ENCODE results near the gene SCTR.

SCTR gene

GRCh38 chr2:119525614-119526013, 1.3 kb upstream of the SCTR start:
- no peak for DNase-seq (ENCODE audit: extremely low read depth in 1 of 2, low read depth in 1 of 2)

GRCh38 chr2:119523383-119523951, 816 bp downstream of the SCTR start:
- DNase-seq (ENCODE audit: extremely low read depth in 1 of 2, low read depth in 1 of 2), result no peak

- no peak for DNase-seq (ENCODE audit: extremely low read depth in 1 of 2, low read depth in 1 of 2)
Measured at GRCh38 chr2:119522671-119523070, 1.6 kb downstream of the SCTR start.

GRCh38 chr2:119521433-119522050, 2.7 kb downstream of the SCTR start:
- no peak for DNase-seq (ENCODE audit: extremely low read depth in 1 of 2, low read depth in 1 of 2)

- no peak for DNase-seq (ENCODE audit: extremely low read depth in 1 of 2, low read depth in 1 of 2)
Measured at GRCh38 chr2:119520696-119521432, 3.4 kb downstream of the SCTR start.

- DNase-seq (ENCODE audit: extremely low read depth in 1 of 2, low read depth in 1 of 2), result no peak
Measured at GRCh38 chr2:119519057-119519408, 5.2 kb downstream of the SCTR start.

- DNase-seq (ENCODE audit: extremely low read depth in 1 of 2, low read depth in 1 of 2), result no peak
Measured at GRCh38 chr2:119518401-119519056, 5.8 kb downstream of the SCTR start.

GRCh38 chr2:119517433-119517832, 6.8 kb downstream of the SCTR start:
- peak in 1 of 2 donors; percentile 1 for DNase-seq (ENCODE audit: extremely low read depth in 1 of 2, low read depth in 1 of 2)

- DNase-seq (ENCODE audit: extremely low read depth in 1 of 2, low read depth in 1 of 2), result no peak
Measured at GRCh38 chr2:119516121-119516520, 8.2 kb downstream of the SCTR start.

GRCh38 chr2:119513832-119514231, 10.5 kb downstream of the SCTR start:
- no peak for DNase-seq (ENCODE audit: extremely low read depth in 1 of 2, low read depth in 1 of 2)

GRCh38 chr2:119512946-119513345, 11.3 kb downstream of the SCTR start:
- DNase-seq (ENCODE audit: extremely low read depth in 1 of 2, low read depth in 1 of 2), result no peak

- DNase-seq (ENCODE audit: extremely low read depth in 1 of 2, low read depth in 1 of 2), result no peak
Measured at GRCh38 chr2:119511989-119512388, 12.3 kb downstream of the SCTR start.

GRCh38 chr2:119508756-119509155, 15.5 kb downstream of the SCTR start:
- no peak for DNase-seq (ENCODE audit: extremely low read depth in 1 of 2, low read depth in 1 of 2)

GRCh38 chr2:119496682-119497081, 27.6 kb downstream of the SCTR start:
- DNase-seq (ENCODE audit: extremely low read depth in 1 of 2, low read depth in 1 of 2), result no peak

GRCh38 chr2:119495948-119496347, 28.3 kb downstream of the SCTR start:
- DNase-seq (ENCODE audit: extremely low read depth in 1 of 2, low read depth in 1 of 2), result no peak

GRCh38 chr2:119494163-119494790, 30.0 kb downstream of the SCTR start:
- no peak for DNase-seq (ENCODE audit: extremely low read depth in 1 of 2, low read depth in 1 of 2)

GRCh38 chr2:119491776-119492525, 32.3 kb downstream of the SCTR start:
- DNase-seq (ENCODE audit: extremely low read depth in 1 of 2, low read depth in 1 of 2), result no peak

GRCh38 chr2:119490653-119491195, 33.6 kb downstream of the SCTR start:
- DNase-seq (ENCODE audit: extremely low read depth in 1 of 2, low read depth in 1 of 2), result no peak

GRCh38 chr2:119490106-119490505, 34.2 kb downstream of the SCTR start:
- DNase-seq (ENCODE audit: extremely low read depth in 1 of 2, low read depth in 1 of 2), result no peak

- DNase-seq (ENCODE audit: extremely low read depth in 1 of 2, low read depth in 1 of 2), result no peak
Measured at GRCh38 chr2:119489232-119489952, 34.9 kb downstream of the SCTR start.
